ENCODE results near the gene USP47.

DNA sequence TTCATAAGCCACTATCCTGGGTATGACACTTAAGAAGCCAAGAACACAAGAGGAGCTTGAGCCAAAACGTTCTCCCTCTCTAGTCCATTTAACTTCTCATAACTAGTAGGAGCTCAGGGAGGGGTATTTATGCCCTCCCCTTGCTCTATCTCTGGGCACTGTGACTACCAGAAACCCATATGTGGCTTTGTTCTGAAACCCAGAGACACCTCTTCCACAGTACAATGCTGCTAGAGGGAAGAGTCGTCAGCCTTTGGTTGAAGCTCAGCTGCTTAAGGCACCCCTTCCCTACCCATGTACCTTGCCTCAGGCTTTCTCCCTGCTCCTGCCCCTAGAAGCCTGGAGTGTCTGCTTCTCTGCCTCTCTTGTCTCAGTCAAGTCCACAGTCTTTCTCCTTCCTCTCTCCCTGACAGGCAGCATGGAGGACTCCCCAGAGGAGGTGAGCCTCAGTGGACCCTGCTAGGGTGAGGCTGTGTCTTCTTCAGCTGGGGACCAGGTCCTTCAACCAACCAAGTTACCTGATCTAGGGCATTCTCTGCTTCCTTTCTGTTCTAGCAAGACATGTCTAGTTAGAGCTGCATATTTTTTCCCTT, 23.1 kb upstream of the USP47 start:
- TF ChIP-seq, protein P1, sequence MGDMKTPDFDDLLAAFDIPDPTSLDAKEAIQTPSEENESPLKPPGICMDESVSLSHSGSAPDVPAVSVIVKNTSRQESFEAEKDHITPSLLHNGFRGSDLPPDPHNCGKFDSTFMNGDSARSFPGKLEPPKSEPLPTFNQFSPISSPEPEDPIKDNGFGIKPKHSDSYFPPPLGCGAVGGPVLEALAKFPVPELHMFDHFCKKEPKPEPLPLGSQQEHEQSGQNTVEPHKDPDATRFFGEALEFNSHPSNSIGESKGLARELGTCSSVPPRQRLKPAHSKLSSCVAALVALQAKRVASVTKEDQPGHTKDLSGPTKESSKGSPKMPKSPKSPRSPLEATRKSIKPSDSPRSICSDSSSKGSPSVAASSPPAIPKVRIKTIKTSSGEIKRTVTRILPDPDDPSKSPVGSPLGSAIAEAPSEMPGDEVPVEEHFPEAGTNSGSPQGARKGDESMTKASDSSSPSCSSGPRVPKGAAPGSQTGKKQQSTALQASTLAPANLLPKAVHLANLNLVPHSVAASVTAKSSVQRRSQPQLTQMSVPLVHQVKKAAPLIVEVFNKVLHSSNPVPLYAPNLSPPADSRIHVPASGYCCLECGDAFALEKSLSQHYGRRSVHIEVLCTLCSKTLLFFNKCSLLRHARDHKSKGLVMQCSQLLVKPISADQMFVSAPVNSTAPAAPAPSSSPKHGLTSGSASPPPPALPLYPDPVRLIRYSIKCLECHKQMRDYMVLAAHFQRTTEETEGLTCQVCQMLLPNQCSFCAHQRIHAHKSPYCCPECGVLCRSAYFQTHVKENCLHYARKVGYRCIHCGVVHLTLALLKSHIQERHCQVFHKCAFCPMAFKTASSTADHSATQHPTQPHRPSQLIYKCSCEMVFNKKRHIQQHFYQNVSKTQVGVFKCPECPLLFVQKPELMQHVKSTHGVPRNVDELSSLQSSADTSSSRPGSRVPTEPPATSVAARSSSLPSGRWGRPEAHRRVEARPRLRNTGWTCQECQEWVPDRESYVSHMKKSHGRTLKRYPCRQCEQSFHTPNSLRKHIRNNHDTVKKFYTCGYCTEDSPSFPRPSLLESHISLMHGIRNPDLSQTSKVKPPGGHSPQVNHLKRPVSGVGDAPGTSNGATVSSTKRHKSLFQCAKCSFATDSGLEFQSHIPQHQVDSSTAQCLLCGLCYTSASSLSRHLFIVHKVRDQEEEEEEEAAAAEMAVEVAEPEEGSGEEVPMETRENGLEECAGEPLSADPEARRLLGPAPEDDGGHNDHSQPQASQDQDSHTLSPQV (IDR thresholded peaks at IDR 0.05): no peak
- TF ChIP-seq, protein P2, sequence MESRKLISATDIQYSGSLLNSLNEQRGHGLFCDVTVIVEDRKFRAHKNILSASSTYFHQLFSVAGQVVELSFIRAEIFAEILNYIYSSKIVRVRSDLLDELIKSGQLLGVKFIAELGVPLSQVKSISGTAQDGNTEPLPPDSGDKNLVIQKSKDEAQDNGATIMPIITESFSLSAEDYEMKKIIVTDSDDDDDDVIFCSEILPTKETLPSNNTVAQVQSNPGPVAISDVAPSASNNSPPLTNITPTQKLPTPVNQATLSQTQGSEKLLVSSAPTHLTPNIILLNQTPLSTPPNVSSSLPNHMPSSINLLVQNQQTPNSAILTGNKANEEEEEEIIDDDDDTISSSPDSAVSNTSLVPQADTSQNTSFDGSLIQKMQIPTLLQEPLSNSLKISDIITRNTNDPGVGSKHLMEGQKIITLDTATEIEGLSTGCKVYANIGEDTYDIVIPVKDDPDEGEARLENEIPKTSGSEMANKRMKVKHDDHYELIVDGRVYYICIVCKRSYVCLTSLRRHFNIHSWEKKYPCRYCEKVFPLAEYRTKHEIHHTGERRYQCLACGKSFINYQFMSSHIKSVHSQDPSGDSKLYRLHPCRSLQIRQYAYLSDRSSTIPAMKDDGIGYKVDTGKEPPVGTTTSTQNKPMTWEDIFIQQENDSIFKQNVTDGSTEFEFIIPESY (CRISPR knock-in tag; IDR thresholded peaks at IDR 0.05): no peak
- TF ChIP-seq ZNF282 (CRISPR knock-in tag; IDR thresholded peaks at IDR 0.05) (no peak), ZNF274 (IDR thresholded peaks at IDR 0.05; ENCODE audit: borderline replicate concordance, low read depth, low read length) (no peak), EZH2 (IDR thresholded peaks at IDR 0.05; ENCODE audit: borderline replicate concordance, low read depth, low read length) (no peak), YBX1 (IDR thresholded peaks at IDR 0.05) (no peak), JUN (IDR thresholded peaks at IDR 0.05; ENCODE audit: borderline replicate concordance, low read depth, low read length) (no peak), JUN (CRISPR knock-in tag; IDR thresholded peaks at IDR 0.05; ENCODE audit: borderline replicate concordance) (no peak)
